HS-27A (cell line): ENCODE data around the gene RPS4Y1.
"Not testable (repeated sequence)": the region's sequence is repeated elsewhere in the genome, so short reads cannot be mapped to it uniquely, and the experiment has no call there.

Source experiments
- DNase-seq: peaks from one replicate; pipeline ENCODE4 v3.0.0-alpha.2; 2012; ENCODE audit warnings: low read depth, missing footprints

The RPS4Y1 gene

DNA sequence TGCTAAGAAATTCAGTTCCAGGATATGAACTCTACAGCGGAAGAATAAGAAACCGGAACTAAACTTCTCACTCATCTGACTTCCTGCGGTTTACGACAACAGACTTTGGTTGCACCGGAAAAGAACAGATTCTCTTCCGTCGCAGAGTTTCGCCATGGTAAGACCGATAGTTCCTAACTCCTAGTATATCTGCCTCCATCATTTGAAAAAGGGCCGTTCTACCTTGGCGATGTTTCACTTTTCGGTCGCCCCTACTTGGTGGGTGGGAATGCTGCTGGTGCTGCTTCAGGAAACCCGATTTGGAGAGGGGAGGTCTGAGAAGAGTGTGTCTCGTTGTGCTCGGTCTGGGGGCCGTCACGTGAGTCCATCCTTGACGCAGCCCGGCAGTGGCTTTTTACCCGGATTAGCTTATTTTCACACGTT lies at the start of gene RPS4Y1:
RPS4Y1 (plus strand) TSS at position 132 of the 423 bp plus-strand sequence; CDS start at position 155, 23 bp downstream.
- DNase-seq = peak; percentile 42

DNA sequence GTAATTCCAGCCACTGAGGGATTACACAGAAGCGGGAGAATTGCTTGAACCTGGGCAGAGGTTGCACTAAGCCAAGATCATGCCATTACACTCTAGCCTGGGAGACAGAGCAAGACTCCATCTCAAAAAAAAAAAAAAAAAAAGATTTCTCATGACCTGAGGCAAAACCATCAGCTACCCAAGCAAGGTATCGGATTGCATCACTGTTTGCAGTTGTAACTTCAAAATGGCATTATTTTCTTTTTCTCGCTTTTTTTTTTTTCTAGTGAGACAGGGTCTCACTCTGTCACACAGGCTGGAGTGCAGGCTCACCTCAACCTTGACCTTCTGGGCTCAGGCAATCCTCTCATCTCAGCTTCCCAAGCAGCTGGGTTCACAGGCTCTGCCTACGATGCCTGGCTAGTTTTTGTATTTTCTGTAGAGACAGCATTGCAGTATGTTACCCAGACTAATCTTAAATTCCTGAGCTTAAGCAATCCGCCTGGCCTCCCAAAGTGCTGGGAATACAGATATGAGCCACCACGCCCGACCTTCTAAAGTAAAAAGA lies 44.4 kb upstream of the RPS4Y1 start:
- no peak for DNase-seq

DNA sequence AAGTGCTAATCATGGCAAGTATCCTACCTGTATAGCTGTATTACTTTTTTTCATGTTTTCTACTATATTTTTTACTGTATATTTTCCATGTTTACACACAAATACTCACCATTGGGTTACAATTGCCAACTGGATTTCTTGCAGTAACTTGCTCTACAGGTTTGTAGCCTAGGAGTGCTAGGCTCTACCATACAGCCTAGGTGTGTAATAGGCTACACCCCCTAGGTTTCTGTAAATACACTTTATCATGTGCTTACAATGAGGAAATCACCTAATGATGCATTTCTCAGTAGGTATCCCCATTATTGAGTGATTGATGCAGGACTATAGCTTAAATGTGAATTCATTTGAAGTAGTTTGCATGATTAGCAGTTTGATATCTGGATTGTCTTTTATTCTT lies 43.4 kb upstream of the RPS4Y1 start:
- no peak for DNase-seq

DNA sequence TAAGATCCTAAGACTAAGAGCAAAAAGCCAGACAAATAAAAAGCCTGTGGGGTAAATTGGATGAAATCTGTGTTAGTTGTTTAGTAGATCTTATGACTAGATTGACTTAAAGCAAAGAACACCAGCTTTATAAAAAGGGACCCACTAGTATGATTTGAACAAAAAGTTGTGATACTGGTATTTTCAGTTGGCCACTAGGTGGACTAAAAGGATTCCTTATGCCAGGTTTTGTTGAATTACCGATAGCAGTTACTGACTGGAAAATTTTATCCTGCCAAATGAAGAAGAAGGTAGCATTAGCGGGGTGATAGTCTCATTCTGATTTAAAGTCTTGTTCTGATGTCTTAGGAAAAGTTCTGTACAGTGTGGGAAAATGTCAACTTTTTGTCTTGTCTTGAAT lies 41.2 kb upstream of the RPS4Y1 start:
- DNase-seq = no peak

DNA sequence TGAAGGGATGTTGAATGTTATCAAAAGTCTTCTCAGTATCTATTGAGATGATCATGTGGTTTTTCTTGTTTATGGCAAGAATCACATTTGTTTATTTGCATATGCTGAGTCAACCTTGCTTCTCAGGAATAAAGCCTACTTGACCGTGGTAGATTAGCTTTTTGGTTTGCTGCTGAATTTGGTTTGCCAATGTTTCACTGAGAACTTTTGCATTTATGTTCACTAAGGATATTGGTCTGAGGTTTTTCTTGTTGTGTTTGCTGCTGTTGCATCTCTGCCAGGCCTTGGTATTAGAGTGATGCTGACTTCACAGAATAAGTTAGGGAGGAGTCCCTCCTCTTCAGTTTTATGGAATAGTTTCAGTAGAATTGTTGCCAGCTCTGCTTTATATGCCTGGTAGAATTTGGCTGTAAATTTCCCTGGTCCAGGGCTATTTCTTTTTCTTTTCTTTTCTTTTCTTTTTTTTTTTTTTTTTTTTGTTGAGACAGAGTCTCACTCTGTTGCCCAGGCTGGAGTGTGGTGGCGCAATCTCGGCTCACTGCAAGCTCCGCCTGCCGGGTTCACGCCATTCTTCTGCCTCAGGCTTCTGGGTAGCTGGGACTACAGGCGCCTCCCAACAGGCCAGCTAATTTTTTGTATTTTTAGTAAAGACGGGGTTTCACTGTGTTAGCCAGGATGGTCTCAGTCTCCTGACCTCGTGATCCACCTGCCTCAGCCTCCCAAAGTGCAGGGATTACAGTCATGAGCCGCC lies 24.1 kb upstream of the RPS4Y1 start:
- DNase-seq = not testable (repeated sequence)

DNA sequence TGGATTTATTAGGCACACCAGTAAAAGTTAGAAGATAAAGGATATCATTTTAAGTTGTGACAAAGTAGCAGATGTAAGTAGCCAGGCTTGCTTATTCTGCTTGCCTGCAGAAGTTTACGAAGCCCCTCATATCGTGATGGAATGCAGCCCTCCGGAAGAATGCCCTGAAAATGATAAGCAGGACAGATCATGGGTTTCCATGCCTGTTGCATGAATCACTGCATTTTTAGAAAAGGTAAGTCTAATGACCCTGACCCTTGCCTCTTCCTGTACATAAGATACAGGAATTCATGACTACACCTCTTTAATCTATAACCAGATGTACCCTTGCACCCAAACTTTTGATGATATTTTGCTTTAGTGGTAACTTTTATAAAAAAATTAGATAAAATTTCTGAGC lies 16.9 kb upstream of the RPS4Y1 start:
- no peak for DNase-seq

DNA sequence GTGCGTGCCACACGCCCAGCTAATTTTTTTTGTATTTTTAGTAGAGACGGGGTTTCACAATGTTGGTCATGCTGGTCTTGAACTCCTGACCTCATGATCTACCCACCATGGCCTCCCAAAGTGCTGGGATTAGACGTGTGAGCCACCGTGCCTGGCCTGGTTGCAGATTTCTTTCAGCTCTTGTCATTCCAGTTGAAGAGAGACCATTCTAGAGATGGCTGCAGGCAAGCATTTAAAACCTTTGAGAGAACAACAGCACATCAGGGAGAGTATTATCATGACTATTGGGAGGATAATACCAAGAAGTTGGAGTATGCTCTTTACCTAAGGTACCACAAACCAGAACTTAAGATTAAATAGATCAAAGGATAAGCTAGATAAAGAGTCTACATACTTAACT lies 12.9 kb upstream of the RPS4Y1 start:
- no peak for DNase-seq

DNA sequence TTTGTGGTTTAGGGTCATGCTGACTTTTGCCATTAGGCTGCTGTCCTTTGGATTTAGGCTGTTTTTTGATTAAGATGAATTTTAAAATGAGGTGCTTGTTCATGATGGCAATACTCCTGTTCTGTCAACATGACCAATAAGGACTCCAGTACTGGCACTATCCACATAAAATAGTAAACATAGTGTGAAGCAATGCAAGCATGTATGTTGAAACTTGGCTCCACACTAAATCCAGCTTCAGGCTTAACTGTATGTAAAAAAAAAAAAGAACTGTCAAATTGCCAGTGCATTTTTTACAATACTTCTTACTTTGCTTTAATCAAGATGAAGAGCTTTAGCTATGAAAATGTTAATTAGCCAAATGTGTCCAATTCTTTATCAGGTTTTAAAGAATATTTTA lies 6.2 kb upstream of the RPS4Y1 start:
- no peak for DNase-seq

DNA sequence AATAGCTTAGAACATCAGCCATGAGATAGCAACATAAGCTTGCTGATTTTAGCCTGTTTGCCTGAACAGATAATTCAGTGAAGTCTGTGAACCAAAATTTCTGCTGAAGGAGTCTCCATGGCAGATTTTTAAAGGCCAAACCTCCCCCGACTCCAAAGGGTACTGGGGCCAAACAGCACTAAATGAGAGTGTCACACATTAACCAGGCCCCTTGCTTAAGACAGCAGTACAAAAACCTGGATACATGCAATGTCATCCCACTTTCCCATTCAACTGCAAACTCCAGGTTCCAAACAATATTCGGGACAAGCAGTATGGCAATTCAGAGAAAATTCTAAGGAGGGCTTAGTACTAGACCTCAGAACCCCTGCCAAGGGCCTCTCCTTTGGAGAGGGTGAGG lies 4.3 kb upstream of the RPS4Y1 start:
- no peak for DNase-seq

DNA sequence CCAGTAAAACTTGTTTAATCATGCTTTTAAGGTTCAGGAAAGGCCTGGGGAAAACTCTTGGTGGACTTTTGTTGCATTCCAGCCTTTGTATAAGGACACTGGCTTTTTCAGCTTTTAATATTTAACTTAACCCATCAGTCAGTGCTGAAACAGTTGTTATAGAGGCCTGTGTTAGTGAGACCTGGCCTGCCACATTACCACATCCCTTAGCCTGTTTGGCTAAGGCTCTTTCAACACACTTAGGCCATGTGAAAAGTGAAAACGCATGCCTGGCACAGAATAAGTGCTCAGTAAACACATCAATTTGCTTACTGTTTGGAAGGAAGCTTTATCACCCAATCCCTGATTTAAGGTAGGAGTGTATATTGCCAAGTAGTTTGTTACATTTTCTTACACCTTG lies 3.5 kb upstream of the RPS4Y1 start:
- no peak for DNase-seq

DNA sequence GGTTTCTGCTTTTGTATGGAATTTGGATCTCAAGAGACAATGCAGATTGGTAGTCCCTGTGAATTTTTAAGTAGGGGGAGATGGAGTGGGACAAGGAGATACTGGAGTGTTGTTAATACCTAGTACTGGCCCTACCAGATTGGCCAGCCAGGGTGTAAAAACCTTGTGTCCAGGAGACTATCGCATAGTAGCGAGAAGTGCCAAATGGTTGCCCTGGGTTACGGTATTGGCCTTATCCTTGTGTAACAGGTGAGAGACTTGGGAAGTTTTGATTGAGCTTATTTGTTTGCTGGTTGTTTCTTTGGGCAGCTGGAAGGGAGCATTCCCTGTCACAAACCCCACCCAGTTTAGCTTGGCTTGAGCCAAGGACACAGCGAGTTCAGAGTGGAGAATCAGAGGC lies 5.4 kb downstream of the RPS4Y1 start:
- no peak for DNase-seq

DNA sequence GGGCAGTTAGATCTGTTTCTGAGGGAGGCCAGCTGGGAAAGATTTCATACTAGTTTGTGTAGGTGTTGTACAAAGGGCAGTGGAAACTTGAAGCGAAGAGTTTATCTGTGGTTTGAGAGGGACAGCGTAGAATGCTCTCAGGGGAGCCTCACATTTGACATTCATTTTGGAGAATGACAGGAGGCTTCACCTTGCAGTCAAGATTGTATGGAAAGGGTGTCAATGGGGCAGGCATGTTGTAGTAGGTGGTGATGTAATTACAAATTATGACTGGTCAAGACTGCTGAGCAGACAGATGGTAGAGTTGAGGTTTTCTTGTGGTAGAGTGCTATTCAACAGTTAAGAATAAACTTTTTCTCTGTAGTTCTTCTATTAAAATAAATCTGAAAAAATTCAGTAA lies 7.0 kb downstream of the RPS4Y1 start:
- no peak for DNase-seq

DNA sequence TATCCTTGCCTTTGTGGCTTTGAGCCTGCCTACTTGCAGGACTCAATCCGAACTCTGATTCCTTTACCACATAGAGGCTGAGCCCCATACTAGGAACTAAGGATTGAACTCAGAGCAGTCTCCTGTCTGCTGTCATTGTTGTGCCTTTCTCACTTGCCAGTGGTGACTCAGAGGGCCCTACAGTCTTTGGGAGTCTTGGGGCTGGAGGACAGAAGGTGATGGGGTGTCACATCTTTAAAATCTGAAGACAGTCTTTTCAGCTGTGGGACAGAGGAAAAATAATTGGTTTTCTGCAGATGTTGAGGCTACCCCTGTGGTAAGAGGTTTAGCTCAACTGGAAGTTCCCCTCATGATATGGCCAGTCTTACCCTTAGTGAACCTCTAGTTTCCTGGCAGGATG lies 8.0 kb downstream of the RPS4Y1 start:
- no peak for DNase-seq

DNA sequence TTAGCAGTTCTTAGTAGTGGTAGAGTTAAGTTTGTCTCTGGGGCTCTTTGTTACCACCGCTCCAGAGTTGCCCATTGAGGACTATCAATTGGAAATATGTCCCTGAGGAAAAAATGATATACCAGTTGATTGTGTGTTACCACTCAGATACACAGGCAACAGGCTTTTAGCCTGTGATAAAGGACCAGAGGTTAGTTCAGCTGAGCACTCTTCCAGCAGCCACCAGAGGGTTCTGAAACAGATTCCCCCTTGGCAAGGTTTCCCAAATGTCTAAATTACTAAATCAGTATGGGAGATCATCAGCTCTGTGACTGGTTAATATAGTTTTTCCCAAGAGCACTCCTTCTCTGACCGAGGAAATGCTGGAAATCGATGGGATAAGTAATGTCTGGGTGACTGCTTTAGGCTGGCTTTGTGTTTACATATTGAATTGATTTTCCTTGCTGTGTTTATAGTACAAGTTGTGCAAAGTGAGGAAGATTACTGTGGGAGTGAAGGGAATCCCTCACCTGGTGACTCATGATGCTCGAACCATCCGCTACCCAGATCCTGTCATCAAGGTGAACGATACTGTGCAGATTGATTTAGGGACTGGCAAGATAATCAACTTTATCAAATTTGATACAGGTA lies 12.9 kb downstream of the RPS4Y1 start:
- DNase-seq = no peak

DNA sequence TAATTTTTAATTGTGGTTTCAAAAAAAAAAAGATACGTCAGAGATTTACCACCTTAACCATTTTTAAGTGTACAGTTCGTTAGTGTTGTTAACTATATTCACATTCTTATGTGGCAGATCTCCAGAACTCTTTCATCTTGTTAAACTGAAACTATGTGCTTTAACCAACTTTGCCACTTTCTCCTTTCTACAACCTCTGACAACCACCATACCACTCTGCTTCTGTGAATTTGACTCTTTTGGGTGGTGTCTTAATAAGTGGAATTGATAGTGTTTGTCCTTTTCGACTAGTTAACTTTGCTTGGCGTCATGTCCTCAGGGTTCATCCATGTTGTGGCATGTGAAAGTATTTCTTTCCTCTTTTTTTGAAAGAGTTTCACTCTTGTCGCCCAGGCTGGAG lies 15.7 kb downstream of the RPS4Y1 start:
- DNase-seq = no peak

DNA sequence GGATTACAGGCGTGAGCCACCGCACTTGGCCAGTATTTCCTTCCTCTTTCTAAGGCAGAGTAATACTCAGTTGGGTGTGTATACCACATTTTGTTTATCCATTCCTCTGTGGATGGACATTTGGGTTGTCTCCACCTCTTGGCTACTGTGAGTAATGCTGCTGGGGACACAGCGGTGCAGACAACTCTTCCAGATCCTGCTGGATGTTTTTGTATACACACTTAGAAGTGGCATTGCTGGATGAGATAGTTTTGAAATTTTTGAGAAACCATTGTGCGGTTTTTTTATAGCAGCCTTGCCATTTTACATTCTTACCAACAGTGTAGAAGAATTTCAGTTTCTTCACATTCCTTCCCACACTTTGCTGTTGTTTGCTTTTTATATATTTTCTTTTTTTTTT lies 16.3 kb downstream of the RPS4Y1 start:
- no peak for DNase-seq

DNA sequence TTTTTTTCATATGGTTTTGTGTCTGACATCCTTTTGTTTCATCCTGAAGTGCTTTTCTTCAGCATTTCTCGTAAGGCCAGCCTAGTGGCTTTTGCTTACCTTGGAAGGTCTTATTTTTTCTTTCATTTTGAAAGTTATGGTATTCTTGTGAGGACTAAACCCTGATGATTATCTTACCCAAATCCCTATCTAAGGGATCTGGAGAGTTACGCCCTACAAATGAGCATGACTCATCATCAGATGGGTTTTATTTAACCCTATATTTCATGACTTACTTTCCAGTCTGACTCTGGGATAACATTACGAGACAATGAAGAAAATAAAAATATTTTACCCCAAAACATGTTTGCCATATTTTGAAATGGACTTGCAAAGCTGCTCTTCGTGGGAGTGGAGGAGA lies 18.4 kb downstream of the RPS4Y1 start:
- no peak for DNase-seq

DNA sequence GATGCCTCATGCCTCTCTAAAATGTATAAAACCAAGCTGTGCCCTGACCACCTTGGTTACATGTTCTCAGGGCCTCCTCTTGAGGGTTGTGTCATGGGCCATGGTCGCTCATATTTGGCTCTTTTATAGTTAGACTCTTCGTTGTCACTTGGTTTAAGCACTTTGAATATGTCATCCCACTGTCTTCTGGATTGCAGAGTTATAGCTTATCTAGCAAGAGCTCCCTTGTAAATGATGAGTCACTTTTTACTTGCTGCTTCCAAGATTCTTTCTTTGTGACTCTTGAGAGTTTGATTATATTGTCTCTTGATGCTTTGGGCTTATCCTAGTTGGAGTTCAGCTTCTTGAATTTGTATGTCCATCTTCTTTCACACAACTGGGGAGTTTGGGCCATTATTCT lies 19.1 kb downstream of the RPS4Y1 start:
- no peak for DNase-seq

DNA sequence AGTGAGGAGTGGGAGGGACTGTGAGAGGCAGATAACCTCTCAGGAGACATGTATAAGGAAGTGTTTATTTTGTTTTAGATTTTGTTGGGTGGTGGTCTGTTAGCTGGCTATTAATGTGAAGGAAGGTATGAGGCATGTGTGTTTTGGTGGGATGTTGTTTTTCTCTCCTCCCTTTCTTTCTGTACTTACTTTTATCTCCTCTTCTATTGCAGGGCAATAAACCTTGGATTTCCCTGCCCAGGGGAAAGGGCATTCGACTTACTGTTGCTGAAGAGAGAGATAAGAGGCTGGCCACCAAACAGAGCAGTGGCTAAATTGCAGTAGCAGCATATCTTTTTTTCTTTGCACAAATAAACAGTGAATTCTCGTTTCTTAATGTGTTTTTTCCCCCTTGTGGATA lies 25.2 kb downstream of the RPS4Y1 start:
- DNase-seq = no peak

DNA sequence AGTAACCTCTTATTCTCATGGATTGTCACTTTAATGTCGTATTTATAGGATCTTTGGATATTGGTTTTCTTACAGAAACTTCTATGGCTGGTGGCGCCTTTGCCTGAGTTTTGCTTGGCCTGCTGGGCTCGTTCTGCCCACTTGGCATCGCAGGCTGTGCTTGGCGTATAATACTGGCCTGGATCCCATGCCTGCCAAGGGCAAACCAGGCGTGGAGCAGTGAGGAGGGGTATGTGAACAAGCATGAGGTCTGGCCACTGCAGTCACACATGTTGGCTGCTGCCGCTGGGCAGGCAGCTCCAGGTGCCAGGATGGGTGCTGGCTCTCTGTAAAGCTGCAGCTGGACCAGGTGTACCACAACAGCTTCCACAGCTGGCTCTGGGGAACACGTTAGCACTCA lies 26.1 kb downstream of the RPS4Y1 start:
- no peak for DNase-seq

DNA sequence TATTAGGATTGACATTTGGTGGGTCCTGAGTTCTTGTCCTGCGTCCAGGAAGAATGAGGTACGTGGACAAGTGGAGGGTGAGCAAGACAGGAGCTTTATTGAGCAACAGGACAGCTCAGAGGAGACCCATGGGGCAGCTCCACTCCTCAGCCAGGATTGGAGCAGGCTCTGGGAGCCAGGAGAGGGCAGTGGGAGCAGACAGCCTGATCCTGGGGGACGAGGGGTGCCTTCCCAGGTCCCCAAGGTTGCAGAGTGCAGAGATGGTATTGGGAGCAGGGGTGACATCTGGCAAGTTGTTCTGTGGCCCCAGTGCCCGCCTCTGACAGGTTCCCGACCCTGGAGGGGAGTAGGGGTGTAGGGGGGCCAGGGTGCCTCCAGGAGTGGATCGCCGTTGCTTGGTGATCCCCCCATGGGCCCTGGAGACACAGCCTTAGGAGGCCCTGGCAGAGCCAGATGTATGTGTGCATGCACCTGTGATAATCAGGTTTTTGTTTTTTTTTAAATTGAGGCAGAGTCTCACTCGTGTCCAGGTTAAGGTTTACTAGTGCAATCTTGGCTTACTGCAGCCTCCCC lies 26.7 kb downstream of the RPS4Y1 start:
- DNase-seq = no peak

DNA sequence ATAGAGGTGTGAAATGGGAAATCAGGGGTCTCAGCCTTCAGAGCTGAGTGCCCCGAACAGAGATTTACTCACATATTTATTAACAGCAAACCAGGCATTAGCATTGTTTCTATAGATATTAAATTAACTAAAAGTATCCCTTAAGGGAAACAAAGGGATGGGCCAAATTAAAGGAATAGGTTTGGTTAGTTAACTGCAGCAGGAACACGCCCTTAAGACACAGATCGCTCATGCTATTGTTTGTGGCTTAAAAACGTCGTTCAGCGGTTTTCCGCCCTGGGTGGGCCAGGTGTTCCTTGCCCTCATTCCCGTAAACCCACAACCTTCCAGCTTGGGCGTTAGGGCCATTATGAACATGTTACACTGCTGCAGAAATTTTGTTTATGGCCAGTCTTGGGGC lies 30.8 kb downstream of the RPS4Y1 start:
- DNase-seq = not testable (repeated sequence)

DNA sequence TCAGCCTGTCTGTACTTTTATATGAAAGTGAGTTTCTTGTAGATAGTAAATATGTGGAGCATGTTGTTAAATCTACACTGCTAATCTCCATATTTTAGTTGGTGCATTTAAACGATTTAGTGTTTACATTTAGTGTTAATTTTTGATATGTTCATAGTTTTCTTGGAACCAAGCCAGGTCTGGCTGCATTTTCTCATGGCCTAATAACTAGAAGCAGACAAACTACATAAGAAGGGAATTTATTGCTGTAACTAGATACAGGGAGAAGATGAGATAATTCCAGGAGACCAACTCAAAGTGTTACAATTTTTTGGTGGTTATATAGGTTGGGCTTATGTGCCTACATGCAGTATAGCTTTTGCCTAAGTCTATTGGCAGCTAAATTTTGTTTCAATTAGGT lies 32.8 kb downstream of the RPS4Y1 start:
- DNase-seq = no peak
